GM23248 (cell line): ENCODE data around the gene GCAT.

Experiments used
- EZH2 ChIP-seq: fragments of 200-600 bp; sonication (generic); IDR thresholded peaks from 2 replicates; pipeline ENCODE4 v1.6.1; 2018; ENCODE audit warnings: antibody characterized with exemption, mild to moderate bottlenecking; ENCODE audit not compliant: insufficient read depth, poor library complexity, severe bottlenecking
- EZH2phosphoT487 ChIP-seq: fragments of 200-600 bp; sonication (generic); IDR thresholded peaks from 2 replicates; pipeline ENCODE4 v1.6.1; 2018; ENCODE audit warnings: antibody characterized with exemption, moderate library complexity, mild to moderate bottlenecking, low read depth; ENCODE audit not compliant: insufficient read depth

DNA sequence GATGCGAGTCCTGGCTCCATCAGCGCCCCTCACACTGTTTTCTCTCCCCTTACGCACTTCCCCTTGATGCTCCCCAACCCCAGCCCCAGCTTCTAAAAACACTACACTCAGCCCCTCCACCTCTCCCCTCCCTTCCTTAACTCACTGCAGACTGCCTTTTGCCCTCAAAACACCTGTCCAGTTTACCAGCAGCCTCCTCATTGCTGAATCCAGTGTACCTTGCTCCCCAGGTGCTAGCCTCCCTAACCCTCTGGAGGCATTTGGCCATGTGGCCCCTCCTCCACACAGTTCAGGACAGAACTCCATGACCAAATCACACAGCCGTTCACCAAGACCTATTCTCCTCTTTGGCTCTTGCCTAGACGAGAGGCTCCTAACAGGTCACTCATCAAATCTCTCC, 12.6 kb downstream of the GCAT start:
- no peak for TF ChIP-seq EZH2
- TF ChIP-seq EZH2phosphoT487: no peak
